CD4-positive, alpha-beta T cell treated with Interleukin-12 subunit alpha and Interleukin-12 subunit beta, for 1 hour (primary cell): ENCODE data around the gene GDPD5.

Source experiments
- DNase-seq: peaks from one replicate; pipeline ENCODE4 v3.0.0-alpha.2; 2020

Gene GDPD5

DNA sequence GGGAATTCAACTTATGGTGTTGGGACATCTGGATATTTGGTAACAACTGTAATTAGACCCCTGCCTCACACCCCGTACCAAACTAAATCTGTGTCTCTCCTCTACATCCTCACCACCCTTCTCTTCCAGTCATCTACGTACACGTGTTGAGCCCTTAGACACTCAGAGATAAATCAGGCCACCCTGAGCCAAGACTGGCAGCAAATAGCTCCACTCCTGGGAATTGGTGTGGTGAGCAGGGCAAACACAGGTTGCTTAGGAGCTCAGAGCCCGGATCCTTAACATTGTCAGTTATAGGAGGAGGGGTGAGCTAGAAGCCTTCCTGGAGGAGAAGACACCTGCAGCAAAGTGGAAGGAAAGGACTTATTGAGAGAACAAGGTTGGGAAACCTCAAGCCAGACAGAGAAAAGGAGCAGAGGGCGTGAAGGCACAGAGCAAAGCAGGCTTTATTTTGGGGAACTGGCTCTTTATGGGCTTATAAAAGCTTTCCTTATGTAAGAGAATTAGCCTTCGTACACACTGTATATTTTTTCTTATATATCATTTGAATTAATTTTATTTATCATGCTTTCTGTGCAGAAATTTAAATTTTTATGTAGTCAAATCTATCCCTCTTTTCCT is 55.8 kb downstream of the GDPD5 start:
- no peak for DNase-seq

GRCh38 chr11:75468534-75469340 is 57.0 kb downstream of the GDPD5 start:
- no peak for DNase-seq

GRCh38 chr11:75467881-75468280 is 57.9 kb downstream of the GDPD5 start:
- no peak for DNase-seq

GRCh38 chr11:75467311-75467710 is 58.4 kb downstream of the GDPD5 start:
- no peak for DNase-seq

DNA sequence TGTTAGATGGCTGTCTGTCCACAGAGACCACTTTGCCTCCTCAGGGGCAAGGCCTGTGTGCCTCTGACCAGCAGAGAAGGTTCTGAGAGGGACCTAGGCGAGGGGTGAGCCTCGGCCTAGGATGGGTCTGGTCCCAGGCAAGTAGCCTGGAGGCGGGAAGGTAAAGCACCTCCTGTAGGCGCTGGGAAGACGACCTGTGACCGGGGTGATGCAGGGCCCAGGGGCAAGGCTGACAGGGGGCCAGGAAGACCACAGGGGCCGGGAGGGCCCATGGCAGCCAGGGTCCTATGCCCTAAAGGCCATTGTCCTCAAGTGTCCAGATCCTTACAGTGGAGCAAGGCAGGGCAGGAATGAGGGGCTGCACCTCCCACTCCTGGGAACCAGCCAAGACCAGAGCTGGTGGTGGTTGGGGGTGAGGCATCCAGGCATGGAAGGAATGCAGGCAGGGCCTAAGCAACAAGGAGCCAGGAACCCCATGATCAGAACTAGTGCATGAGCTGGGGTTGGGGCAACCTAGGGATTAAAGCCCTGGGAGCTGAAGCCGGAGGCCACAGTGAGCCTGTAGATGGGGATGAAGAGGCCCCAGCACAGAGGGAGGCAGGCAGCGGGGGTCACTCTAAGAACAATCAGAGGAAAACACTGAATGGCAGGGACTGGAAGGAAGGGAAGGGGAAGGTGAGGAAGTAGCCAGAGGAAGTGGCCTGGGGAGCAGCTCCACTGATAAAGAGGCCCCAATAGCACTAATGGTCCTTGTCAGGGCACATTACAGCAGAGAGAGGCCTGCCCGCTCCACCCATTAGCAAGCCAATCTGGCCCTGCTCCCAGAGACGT is 59.8 kb downstream of the GDPD5 start:
- no peak for DNase-seq

DNA sequence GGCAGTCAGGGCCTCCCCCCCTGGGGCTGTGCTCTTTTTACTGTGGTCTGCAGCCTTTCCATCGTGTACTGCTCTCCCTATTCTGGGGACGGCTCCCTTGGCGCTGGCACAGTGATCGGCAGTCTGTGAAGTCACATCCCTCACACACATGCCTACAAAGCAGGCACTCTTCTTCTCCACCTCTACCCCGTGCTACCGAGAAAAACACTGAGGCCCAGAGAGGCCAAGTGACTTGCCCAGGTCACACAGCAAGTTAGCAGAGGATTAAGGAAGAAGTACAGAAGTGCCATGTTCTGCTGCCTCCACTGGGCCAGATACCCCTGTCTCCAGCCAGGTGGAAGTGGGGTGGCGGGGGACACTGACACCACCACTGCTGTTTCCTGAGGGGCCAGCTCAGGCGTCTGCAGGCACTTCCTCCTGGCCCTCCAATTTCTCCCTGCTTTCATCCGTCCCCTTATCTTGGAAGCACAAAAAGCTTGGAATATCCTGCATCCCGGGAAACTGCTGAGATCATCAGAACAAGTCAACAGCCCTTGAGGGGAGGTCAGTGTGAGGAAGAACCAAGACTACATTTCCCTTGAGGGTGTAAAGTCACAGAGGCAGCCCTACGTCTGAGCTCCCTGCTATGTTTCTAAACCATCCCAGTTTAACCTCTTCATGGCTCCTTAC is 62.5 kb downstream of the GDPD5 start:
- DNase-seq, result no peak

DNA sequence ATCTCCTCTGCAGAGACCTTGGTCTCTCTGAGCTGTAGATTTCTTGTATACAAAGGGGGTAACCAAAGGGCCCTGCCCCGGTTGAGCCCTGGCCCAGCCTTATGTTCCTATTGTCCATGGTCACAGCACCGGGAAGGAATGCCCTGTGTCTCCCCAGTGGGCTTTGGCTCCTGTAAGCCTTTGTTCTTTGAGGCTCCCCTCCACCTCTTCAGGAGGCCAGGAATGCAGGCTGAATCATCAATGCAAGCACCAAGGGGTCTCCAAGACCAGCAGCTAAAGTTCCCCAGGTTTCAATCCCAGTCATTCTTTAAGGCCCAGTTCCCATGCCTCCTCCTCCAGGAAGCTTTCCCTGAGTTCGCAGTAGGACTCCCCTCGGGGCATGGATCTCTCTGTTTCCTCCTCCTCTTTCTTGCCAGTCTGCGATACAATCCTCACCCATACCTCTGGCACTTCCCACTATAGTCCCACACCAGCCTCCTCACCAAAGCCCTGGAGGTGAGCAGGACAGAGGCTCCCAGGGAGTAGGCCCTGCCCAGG is 63.6 kb downstream of the GDPD5 start:
- no peak for DNase-seq

GRCh38 chr11:75461151-75461550 is 64.6 kb downstream of the GDPD5 start:
- DNase-seq, result no peak

- no peak for DNase-seq
These were observed 69.1 kb downstream of the GDPD5 start for GRCh38 chr11:75456596-75457183.

- DNase-seq, result no peak
These were observed 70.8 kb downstream of the GDPD5 start for GRCh38 chr11:75454987-75455386.

GRCh38 chr11:75453916-75454655 is 71.7 kb downstream of the GDPD5 start:
- DNase-seq, result no peak

- DNase-seq, result peak; percentile 32
These were observed 74.6 kb downstream of the GDPD5 start for GRCh38 chr11:75450826-75451821.

- no peak for DNase-seq
These were observed 75.5 kb downstream of the GDPD5 start for GRCh38 chr11:75450236-75450635.

- DNase-seq, result no peak
These were observed 76.0 kb downstream of the GDPD5 start for GRCh38 chr11:75449776-75450175.

- no peak for DNase-seq
These were observed 76.5 kb downstream of the GDPD5 start for GRCh38 chr11:75449271-75449670.

DNA sequence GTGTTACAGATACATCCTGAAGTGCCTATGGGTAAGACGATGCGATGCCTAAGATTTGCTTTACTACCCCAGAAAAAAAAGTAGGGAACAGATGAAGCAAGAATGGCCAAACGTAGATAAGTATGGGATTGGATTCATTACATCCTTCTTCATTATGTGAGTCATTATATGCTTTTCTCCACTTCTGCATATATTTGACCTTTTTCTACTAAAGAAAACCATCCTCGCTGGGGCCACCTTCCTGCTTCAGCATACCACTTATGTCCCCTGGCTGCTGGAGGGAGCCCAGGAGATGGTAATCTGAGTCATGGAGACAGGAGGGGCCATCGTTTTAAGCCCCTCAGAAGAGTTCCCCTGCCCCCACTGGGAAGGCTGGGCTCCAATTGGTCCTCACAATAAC is 78.3 kb downstream of the GDPD5 start:
- no peak for DNase-seq

DNA sequence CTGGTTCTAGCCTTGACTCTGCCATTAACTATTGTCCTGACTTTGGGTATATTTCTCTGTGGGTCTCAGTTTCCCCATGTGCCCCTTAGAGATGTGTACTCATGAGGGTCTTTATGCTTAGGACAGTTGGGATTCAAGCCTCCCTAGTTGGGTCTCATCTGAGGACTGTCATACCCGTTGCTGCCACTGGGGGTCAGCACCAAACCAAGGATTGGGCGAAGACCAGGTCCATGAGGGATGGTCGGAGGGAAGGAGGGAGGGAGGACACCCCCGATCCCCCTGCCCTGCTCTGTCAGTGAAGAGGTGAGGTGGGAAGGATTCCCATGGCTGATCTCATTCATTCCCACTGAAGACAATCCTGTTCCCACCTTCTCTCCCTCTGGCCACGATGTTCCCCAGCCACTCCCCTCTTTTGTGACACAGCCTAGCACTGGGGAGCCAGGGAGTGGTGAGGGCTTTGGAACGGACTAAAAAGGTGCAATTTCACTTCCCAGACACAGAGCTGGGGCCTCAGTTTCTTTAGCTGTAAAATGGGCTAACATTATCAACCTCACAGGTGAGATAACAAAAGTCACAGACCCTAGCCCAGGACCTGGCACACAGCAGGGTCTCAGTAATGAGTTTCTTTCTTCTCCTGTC is 80.3 kb downstream of the GDPD5 start:
- DNase-seq, result peak; percentile 73

DNA sequence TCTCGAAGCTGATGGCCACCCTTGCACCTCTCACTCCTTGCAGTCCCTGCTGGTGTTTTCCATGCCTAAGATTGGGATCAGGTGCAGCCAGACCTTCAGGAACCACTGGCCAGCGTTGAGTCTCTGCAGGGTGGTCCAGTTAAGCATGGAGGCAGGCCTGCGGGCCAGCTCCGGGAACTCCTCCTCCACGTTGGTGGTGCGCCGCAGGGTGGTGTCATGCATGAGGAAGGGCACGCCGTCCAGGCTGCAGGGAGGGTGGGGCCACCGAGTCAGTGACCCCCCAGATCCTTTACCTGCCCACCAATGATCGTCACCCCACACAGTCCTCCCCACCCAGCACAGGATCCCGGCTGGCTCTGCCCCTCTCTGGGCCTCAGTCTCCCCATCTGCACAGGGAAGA is 82.7 kb downstream of the GDPD5 start:
- no peak for DNase-seq

- no peak for DNase-seq
These were observed 83.4 kb downstream of the GDPD5 start for GRCh38 chr11:75442161-75442885.
